BE2C (cell line): Measurements from ENCODE around the gene RAD18.

Experiments
- DNase-seq: peaks from one replicate; pipeline ENCODE4 v3.0.0-alpha.2; 2020
- H3K27me3 ChIP-seq: fragments of 250-450 bp; sonication (Bioruptor Pico); 2 replicates; pipeline ENCODE4 v1.5.1; 2020; ENCODE audit warnings: mild to moderate bottlenecking
- H3K36me3 ChIP-seq: fragments of 250-450 bp; sonication (Bioruptor Pico); 2 replicates; pipeline ENCODE4 v1.5.1; 2020; ENCODE audit warnings: mild to moderate bottlenecking
- H3K4me1 ChIP-seq: fragments of 250-450 bp; sonication (Bioruptor Pico); 2 replicates; pipeline ENCODE4 v1.5.1; 2020
- H3K4me3 ChIP-seq: 2 replicates; pipeline ENCODE4 v1.5.1; 2011; ENCODE audit warnings: low read depth, low read length
- H3K9me3 ChIP-seq: fragments of 250-450 bp; sonication (Bioruptor Pico); 2 replicates; pipeline ENCODE4 v1.5.1; 2020
- CTCF ChIP-seq: IDR thresholded peaks from 2 replicates; pipeline ENCODE4 v1.5.1; 2012; ENCODE audit warnings: mild to moderate bottlenecking, low read depth, low read length

Gene RAD18

DNA sequence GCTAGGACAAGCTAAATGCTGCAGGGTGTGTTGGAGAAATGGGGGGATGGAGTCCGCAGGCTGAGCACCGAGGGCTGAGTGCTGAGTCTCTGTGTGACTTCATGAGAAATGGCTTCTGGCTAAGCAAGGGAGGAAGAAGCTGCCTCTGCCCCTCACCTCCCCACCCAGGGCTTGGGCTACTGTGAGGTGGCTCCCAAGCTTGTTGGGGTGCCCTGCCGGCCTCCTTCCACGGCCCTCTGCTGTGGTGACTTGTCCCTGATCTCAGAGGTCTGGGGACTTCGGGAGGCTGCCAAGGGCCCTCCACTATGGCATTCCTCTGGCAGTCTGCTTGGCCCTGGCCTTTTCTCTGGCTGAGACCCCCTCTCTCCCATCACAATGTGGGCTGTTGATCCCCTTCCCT, 30.1 kb upstream of the RAD18 start:
- H3K36me3 ChIP-seq, result no peaks in the 10 kb centered on the region
- no peak overlapping the region for H3K4me3 ChIP-seq
- H3K9me3 ChIP-seq, result no peaks in the 10 kb centered on the region
- no peaks in the 10 kb centered on the region for H3K4me1 ChIP-seq
- TF ChIP-seq CTCF, result no peak
- DNase-seq, result no peak
- H3K27me3 ChIP-seq, result no peaks in the 10 kb centered on the region

DNA sequence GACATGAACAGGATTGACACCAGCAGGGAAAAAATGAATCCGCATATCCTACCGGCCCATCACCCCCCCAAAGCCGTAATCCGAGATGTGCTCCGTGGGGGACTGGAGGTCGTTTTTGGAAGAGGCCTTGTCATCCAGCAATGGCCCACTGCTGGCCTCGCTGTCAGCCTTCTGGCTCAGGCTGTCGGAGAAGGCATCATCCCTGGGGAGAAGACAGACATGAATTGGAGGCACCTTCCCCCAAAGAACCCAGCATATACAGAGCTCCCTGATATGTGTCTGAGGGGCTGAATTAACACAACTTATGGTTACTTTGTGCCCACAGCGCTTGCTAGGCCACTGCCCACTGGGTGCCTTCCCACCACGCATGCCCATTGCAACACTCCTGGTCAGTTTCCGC, 29.6 kb upstream of the RAD18 start:
- Histone ChIP-seq H3K4me3 (no peak overlapping the region), H3K4me1 (no peaks in the 10 kb centered on the region), H3K36me3 (no peaks in the 10 kb centered on the region), H3K27me3 (no peaks in the 10 kb centered on the region), H3K9me3 (no peaks in the 10 kb centered on the region)
- DNase-seq, result no peak
- no peak for TF ChIP-seq CTCF

- Histone ChIP-seq H3K4me3 (no peak overlapping the region), H3K27me3 (no peaks in the 10 kb centered on the region), H3K36me3 (no peaks in the 10 kb centered on the region), H3K9me3 (no peaks in the 10 kb centered on the region), H3K4me1 (no peaks in the 10 kb centered on the region)
- TF ChIP-seq CTCF, result no peak
- DNase-seq, result no peak
These were observed 28.9 kb upstream of the RAD18 start for GRCh38 chr3:8992199-8992598.

GRCh38 chr3:8990266-8991215, 27.3 kb upstream of the RAD18 start:
- Histone ChIP-seq H3K36me3 (no peaks in the 10 kb centered on the region), H3K9me3 (no peaks in the 10 kb centered on the region), H3K4me3 (no peak overlapping the region), H3K27me3 (no peaks in the 10 kb centered on the region), H3K4me1 (no peaks in the 10 kb centered on the region)
- no peak for TF ChIP-seq CTCF
- no peak for DNase-seq

- no peaks in the 10 kb centered on the region for H3K36me3 ChIP-seq
- H3K9me3 ChIP-seq, result no peaks in the 10 kb centered on the region
- no peaks in the 10 kb centered on the region for H3K27me3 ChIP-seq
- no peaks in the 10 kb centered on the region for H3K4me1 ChIP-seq
- DNase-seq, result no peak
- H3K4me3 ChIP-seq, result no peak overlapping the region
- no peak for TF ChIP-seq CTCF
These were observed 25.7 kb upstream of the RAD18 start for GRCh38 chr3:8988791-8989558.

GRCh38 chr3:8988384-8988655, 25.0 kb upstream of the RAD18 start:
- no peaks in the 10 kb centered on the region for H3K4me1 ChIP-seq
- no peaks in the 10 kb centered on the region for H3K36me3 ChIP-seq
- H3K27me3 ChIP-seq, result no peaks in the 10 kb centered on the region
- TF ChIP-seq CTCF, result no peak
- H3K9me3 ChIP-seq, result no peaks in the 10 kb centered on the region
- no peak overlapping the region for H3K4me3 ChIP-seq
- no peak for DNase-seq
